ENCODE results near the gene UBLCP1. TPM values are rescaled to one million over a fixed set of nuclear protein-coding genes. Genes with fewer than 3 reads are reported as not detected.
"Not testable (repeated sequence)": the region's sequence is repeated elsewhere in the genome, so short reads cannot be mapped to it uniquely, and the experiment has no call there.

UBLCP1 gene
- total and polyA plus RNA-seq, 3 donors from 2014 or later = 29.6 to 39.1 (median 31.2) TPM

DNA sequence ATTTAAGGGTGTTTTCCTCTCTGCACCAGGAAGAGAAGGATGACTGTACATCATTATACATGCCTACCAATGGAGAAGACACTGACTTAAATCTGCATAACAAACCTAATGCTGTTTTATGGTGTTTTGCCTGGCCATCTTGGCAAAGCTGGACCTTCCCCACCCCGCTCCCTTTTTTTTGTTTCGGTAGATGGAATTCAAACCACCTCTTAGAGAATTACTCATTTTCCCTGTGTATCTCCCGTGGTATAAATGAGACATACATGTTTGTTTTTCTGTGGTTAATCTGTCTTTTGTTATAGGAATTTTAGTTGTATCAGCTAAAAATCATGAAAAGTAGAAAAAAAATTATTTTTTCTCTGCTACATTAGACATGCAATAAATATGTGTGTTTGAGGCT lies 38.4 kb downstream of the UBLCP1 start:
- WGBS, 2 donors = 92 to 97% methylated on average over 3 of the region's 3 CpGs
- intact Hi-C loops (cut with DNase I; ENCODE audit: low total_unique reads) = no loop called here
- no peaks in the 10 kb centered on the region for H3K36me3 ChIP-seq (ENCODE audit: low read depth, missing control alignments)
- H3K4me1 ChIP-seq = no peaks in the 10 kb centered on the region
- DNase-seq = no peak
- no peaks in the 10 kb centered on the region for H3K27me3 ChIP-seq
- H3K9me3 ChIP-seq = no peaks in the 10 kb centered on the region
- no peak overlapping the region for H3K4me3 ChIP-seq
- TF ChIP-seq POLR2A (IDR thresholded peaks at IDR 0.05) = no peak
- TF ChIP-seq, protein P1, sequence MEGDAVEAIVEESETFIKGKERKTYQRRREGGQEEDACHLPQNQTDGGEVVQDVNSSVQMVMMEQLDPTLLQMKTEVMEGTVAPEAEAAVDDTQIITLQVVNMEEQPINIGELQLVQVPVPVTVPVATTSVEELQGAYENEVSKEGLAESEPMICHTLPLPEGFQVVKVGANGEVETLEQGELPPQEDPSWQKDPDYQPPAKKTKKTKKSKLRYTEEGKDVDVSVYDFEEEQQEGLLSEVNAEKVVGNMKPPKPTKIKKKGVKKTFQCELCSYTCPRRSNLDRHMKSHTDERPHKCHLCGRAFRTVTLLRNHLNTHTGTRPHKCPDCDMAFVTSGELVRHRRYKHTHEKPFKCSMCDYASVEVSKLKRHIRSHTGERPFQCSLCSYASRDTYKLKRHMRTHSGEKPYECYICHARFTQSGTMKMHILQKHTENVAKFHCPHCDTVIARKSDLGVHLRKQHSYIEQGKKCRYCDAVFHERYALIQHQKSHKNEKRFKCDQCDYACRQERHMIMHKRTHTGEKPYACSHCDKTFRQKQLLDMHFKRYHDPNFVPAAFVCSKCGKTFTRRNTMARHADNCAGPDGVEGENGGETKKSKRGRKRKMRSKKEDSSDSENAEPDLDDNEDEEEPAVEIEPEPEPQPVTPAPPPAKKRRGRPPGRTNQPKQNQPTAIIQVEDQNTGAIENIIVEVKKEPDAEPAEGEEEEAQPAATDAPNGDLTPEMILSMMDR (IDR thresholded peaks at IDR 0.05) = no peak
- no peak overlapping the region for H3K27ac ChIP-seq

DNA sequence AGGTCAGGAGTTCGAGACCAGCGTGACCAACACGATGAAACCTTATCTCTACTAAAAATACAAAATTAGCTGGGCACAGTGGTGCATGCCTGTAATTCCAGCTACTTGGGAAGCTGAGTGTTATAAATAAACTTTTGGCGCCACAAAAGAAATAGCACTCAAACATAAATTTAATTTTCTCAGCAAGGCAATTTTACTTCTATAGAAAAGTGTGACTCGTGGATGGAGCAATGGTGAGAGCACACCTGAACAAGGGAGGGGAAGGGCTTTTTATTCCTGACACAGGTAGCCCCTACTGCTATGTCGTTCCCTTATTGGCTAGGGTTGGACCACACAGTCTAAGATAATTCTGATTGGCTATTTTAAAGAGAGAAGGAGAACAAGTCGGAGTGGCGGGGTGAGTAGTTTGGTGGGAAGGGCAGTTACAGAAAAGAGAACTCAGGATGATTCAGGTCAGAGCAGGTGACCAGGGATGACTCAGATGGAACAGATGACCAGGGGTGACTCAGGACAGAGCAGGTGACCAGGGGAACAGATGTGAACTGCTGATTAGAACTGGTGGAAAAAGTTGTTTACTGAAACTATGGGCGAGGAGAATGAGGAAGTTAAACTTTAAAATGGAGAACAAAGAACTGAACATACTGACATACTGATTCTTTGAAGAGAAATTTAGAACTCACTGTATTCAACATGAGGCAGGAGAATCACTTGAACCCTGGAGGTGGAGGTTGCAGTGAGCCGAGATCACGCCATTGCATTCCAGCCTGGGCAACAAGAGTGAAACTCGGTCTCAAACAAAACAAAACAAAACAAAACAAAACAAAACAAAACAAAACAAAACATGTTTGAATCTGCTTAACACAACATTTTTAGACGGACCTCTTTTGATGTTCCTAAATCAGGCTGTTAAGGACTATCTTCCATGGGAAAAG lies 39.1 kb downstream of the UBLCP1 start:
- H3K27me3 ChIP-seq; H3K4me1 ChIP-seq; H3K9me3 ChIP-seq; H3K36me3 ChIP-seq (ENCODE audit: low read depth, missing control alignments); H3K4me3 ChIP-seq; DNase-seq; intact Hi-C loops (cut with DNase I; ENCODE audit: low total_unique reads); H3K27ac ChIP-seq: not testable (repeated sequence)
- 84 to 89% methylated on average over 13 of the region's 13 CpGs for WGBS, 2 donors

DNA sequence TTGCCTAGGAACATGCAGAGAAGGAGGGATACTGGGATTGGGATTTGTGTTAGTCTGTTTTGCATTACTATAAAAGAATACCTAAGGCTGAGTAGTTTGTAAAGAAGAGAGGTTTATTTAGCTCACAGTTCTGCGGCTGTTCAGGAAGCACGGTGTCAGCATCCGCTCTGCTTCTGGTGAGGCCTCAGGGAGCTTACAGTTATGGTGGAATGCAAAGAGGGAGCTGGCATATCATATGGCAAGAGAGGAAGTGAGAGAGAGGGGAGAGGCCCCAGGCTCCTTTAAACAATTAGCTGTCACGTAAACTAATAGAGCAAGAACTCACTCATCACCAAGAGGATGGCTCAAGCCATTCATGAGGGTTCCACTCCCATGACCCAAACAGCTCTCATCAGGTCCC lies 40.2 kb downstream of the UBLCP1 start:
- H3K4me1 ChIP-seq = no peaks in the 10 kb centered on the region
- TF ChIP-seq, protein P1 (IDR thresholded peaks at IDR 0.05) = no peak
- TF ChIP-seq POLR2A (IDR thresholded peaks at IDR 0.05) = no peak
- no peaks in the 10 kb centered on the region for H3K36me3 ChIP-seq (ENCODE audit: low read depth, missing control alignments)
- no peak for DNase-seq
- H3K27ac ChIP-seq = no peak overlapping the region
- intact Hi-C loops (cut with DNase I; ENCODE audit: low total_unique reads) = no loop called here
- 96 to 100% methylated on average over 4 of the region's 4 CpGs for whole genome bisulfite sequencing, 2 donors
- no peaks in the 10 kb centered on the region for H3K27me3 ChIP-seq
- no peaks in the 10 kb centered on the region for H3K9me3 ChIP-seq
- no peak overlapping the region for H3K4me3 ChIP-seq

DNA sequence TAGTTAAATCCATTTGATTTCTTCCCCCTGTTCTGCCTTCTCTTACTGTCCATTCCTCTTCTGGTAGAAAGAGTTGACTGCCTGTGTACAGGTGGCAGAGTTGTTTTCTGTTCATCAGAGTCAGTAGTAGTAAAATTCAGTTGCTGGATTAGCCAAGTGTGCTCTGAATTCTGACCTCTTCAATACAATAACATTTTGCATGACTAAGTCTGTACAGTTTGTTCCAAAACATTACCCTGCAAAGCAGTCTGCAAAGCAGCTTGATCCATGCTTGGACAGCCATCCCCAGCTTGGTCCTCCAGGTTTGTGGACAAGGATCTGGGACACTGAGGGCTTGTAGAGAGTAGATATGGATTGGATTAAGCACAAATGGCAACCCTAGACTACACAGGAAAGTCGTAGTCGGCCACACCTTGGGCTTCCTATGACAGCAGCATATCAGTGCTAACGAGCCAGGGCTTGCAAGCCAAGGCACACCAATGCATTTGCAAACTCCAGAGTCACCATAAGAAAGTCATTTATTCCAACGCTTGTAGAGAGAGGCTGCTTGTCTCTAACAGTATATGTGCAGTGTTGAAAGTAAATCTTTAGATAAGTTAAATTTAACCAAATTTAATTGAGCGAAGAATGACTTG lies 42.0 kb downstream of the UBLCP1 start:
- H3K4me1 ChIP-seq = no peaks in the 10 kb centered on the region
- H3K36me3 ChIP-seq (ENCODE audit: low read depth, missing control alignments) = no peaks in the 10 kb centered on the region
- H3K27me3 ChIP-seq = no peaks in the 10 kb centered on the region
- intact Hi-C loops (cut with DNase I; ENCODE audit: low total_unique reads) = no loop called here
- WGBS, 2 donors = 66 to 90% methylated on average over 5 of the region's 5 CpGs
- TF ChIP-seq, protein P1 (IDR thresholded peaks at IDR 0.05) = no peak
- TF ChIP-seq POLR2A (IDR thresholded peaks at IDR 0.05) = no peak
- H3K9me3 ChIP-seq = no peaks in the 10 kb centered on the region
- H3K27ac ChIP-seq = no peak overlapping the region
- no peak for DNase-seq
- H3K4me3 ChIP-seq = no peak overlapping the region

DNA sequence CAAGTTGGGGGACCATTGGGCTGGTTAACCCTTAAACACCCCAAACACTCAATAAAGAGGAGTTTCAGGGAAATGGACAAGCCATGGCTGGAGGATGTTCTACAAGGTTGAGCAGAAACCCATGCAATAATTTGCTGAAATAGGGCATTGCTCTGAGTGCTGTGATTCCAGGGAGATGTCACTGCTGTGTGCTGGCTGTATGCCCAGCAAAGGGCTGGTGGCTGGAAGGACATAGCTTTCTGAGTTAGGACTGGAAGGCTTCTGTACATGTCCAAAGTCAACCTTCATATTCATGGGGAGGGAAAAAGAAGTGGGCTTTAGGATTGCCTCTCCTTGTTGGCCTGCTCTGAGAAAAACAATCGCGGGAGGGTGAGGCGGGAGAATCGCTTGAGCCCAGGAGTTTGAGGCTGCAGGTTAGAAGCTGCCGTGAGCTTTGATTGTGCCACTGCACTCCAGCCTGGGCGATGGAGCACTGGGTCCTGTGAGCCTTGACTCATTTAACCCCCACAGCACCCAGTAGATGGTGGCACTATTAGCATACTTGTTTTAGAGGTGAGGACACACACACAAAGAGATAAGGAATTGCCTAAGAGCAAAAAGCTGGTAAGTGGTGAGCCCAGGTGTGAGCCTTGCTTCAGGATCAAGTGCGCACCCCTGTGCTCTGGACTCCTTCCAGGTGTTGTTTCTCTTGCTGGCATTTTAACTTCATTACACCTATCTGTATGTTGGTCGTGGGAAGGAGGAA lies 46.8 kb downstream of the UBLCP1 start:
- Histone ChIP-seq H3K27ac (no peak overlapping the region), H3K27me3 (no peaks in the 10 kb centered on the region), H3K4me1 (peaks cover 4% of the 10 kb centered on the region), H3K4me3 (peak overlapping the region in 1 of 2 donors; percentile 20), H3K36me3 (ENCODE audit: low read depth, missing control alignments) (no peaks in the 10 kb centered on the region), H3K9me3 (no peaks in the 10 kb centered on the region)
- TF ChIP-seq, protein P1 (IDR thresholded peaks at IDR 0.05) = no peak
- TF ChIP-seq POLR2A (IDR thresholded peaks at IDR 0.05) = no peak
- intact Hi-C loops (cut with DNase I; ENCODE audit: low total_unique reads) = no loop called here
- WGBS, 2 donors = 59 to 60% methylated on average over 8 of the region's 8 CpGs
- DNase-seq = no peak

Data from testis (tissue), 3 donors.